Subcutaneous adipose tissue (tissue), 4 donors: ENCODE measurements around the gene KCNA1. TPM values are rescaled to one million over a fixed set of nuclear protein-coding genes. Genes with fewer than 3 reads are reported as not detected.

ENCODE experiments used
- CTCF ChIP-seq: fragments of 450-650 bp; IDR thresholded peaks from one replicate; pipeline ENCODE4 v1.5.1; 2016; ENCODE audit warnings: low read depth, mild to moderate bottlenecking, control low read depth, antibody characterized with exemption, moderate library complexity
- total RNA-seq, 4 donors: library from RNA; depleted of rRNA; stranded (reverse); fragments of >200 nt; gene quantifications; one replicate each; pipeline ENCODE4 v1.1.0, GENCODE V29; 2016

Gene KCNA1
- total RNA-seq, 4 donors from 2014 or later = 0.34 to 1.8 (median 1.1) TPM; not detected in 1

GRCh38 chr12:4938900-4939299, 29.2 kb downstream of the KCNA1 start:
- TF ChIP-seq CTCF = no peak

GRCh38 chr12:4939418-4940023, 29.8 kb downstream of the KCNA1 start:
- TF ChIP-seq CTCF = no peak

GRCh38 chr12:4943067-4943937, 33.6 kb downstream of the KCNA1 start:
- TF ChIP-seq CTCF = no peak

GRCh38 chr12:4943938-4944284, 34.2 kb downstream of the KCNA1 start:
- no peak for TF ChIP-seq CTCF

- no peak for TF ChIP-seq CTCF
Observed at GRCh38 chr12:4947253-4947652, 37.5 kb downstream of the KCNA1 start.

- TF ChIP-seq CTCF = no peak
Observed at GRCh38 chr12:4951083-4951482, 41.4 kb downstream of the KCNA1 start.

GRCh38 chr12:4951601-4952000, 41.9 kb downstream of the KCNA1 start:
- no peak for TF ChIP-seq CTCF
